HG03103 (cell line): ENCODE measurements around the gene MFSD2A.
"Not testable (repeated sequence)": the region's sequence is repeated elsewhere in the genome, so short reads cannot be mapped to it uniquely, and the experiment has no call there.

ENCODE experiments used
- ATAC-seq: cut with Tn5 transposase; IDR thresholded peaks from one replicate; pipeline ENCODE4 v1.9.1; 2021; ENCODE audit warnings: low read depth; ENCODE audit not compliant: unreplicated experiment

The MFSD2A gene

GRCh38 chr1:39940253-39940652 lies 14.7 kb upstream of the MFSD2A start:
- ATAC-seq: no peak

- ATAC-seq: no peak
Measured at GRCh38 chr1:39940980-39941871, 13.7 kb upstream of the MFSD2A start.

- ATAC-seq: no peak
Measured at GRCh38 chr1:39943471-39944290, 11.3 kb upstream of the MFSD2A start.

- ATAC-seq: no peak
Measured at GRCh38 chr1:39944410-39945112, 10.4 kb upstream of the MFSD2A start.

GRCh38 chr1:39946216-39946615 lies 8.7 kb upstream of the MFSD2A start:
- no peak for ATAC-seq

- no peak for ATAC-seq
Measured at GRCh38 chr1:39947260-39947659, 7.7 kb upstream of the MFSD2A start.

GRCh38 chr1:39949891-39950290 lies 5.1 kb upstream of the MFSD2A start:
- ATAC-seq: no peak

- ATAC-seq: no peak
Measured at GRCh38 chr1:39951926-39952325, 3.0 kb upstream of the MFSD2A start.

GRCh38 chr1:39952359-39953110 lies 2.4 kb upstream of the MFSD2A start:
- ATAC-seq: no peak

- no peak for ATAC-seq
Measured at GRCh38 chr1:39954324-39954869, 548 bp upstream of the MFSD2A start.

GRCh38 chr1:39955547-39956539 lies 898 bp downstream of the MFSD2A start:
- peak; percentile 27 for ATAC-seq

GRCh38 chr1:39957299-39958015 lies 2.5 kb downstream of the MFSD2A start:
- ATAC-seq: no peak

- no peak for ATAC-seq
Measured at GRCh38 chr1:39958403-39959200, 3.7 kb downstream of the MFSD2A start.

GRCh38 chr1:39959651-39960333 lies 4.8 kb downstream of the MFSD2A start:
- ATAC-seq: no peak

GRCh38 chr1:39960431-39960958 lies 5.5 kb downstream of the MFSD2A start:
- no peak for ATAC-seq

- no peak for ATAC-seq
Measured at GRCh38 chr1:39962450-39962825, 7.5 kb downstream of the MFSD2A start.

GRCh38 chr1:39962964-39963363 lies 8.0 kb downstream of the MFSD2A start:
- ATAC-seq: not testable (repeated sequence)
